GM18858 (cell line): ENCODE measurements around the gene EPHB4.
"Not testable (repeated sequence)": the region's sequence is repeated elsewhere in the genome, so short reads cannot be mapped to it uniquely, and the experiment has no call there.

Source experiments
- ATAC-seq: cut with Tn5 transposase; IDR thresholded peaks from one replicate; pipeline ENCODE4 v1.9.1; 2021; ENCODE audit not compliant: unreplicated experiment

The EPHB4 gene

GRCh38 chr7:100827330-100828226 lies at the start of gene EPHB4:
EPHB4 (minus strand) TSS chr7:100827523; CDS start chr7:100827030, 493 bp downstream.
- ATAC-seq: no peak

DNA sequence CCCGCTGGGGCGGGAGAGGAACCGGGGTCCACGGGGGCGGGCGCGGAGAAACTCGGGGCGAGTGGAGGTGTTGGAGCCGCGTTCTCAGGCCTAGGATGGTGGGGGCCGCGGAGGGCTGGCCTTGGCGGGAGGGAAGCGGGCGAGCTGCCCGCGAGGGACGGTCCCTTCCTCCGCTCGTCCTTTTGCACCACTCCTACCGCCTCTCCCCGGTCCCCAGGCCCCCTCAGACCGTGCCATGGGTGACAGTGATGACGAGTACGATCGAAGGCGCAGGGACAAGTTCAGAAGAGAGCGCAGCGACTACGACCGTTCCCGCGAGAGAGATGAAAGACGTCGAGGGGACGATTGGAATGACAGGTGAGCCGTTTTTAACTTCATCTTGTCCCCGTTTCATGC lies 48.0 kb upstream of the EPHB4 start:
- ATAC-seq: peak; percentile 17

DNA sequence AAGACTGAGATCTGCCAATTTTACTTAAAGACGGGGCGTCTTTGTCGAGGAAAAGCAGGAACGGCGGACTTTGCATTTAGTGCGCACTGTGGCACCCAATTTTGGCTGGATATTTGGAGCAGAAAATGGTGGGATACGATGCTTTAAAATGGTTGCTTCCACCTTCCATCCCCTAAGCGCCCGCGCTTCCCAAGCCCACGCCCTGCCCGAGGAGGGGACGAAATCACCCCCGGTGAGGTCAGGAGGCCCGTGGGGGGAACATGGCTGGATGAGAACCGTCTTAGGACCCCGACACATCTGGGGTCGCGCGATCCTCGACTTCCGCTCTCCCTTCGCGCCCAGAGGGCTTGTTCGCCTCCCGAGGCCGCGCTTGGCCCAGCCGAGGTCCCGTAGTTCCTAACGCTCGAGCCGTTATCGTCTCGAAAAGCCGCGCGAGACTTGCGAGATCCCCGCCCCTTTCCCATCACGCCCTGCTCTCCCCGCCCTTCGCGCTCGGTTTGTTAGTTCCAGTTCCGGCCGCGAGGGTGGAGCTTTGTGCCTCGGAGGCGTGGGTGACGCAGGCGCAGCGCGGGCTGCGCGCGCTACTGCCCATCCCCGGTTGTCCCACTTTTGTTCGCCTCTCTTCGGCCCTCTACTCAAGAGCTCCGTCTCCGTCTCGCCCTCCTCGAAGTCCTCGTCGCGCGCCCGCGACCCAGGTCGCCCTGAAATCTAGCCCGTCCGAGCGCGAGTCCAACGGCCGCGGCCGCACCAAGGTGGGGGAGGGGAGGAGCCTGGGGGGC lies 47.4 kb upstream of the EPHB4 start, which contains the start of gene SRRT:
SRRT (plus strand) TSS at position 527 of the 779 bp plus-strand sequence. CDS start 488 bp downstream, outside the sequence.
- peak; percentile 68 for ATAC-seq

- ATAC-seq: no peak
Measured at GRCh38 chr7:100874300-100874576, 46.9 kb upstream of the EPHB4 start.

DNA sequence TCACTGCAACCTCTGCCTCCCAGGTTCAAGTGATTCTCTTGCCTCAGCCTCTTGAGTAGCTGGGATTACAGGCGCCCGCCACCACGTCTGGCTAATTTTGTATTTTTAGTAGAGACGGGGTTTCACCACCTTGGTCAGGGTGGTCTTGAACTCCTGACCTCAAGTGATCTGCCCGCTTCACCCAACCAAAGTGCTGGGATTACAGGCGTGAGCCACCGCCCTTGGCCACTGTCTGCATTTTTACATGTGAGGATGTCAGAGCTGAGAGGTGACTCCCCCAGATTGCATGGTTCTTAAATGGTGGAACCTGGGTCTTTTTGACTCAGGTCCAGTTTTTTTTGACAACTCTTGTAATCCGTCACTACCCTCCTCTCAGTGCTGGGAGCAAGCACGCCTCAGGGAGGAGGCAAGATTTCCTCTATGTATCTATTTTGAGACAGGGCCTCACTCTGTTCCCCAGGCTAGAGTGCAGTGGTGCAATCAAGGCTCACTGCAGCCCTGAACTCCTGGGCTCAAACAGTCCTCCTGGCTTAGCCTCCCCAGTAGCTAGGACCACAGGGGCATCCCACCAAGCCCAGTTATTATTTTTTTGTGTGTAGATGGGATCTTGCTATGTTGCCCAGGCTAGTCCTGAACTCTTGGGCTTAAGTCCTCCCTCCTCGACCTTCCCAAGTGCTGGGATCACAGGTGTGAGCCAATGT lies 46.4 kb upstream of the EPHB4 start:
- ATAC-seq: no peak

- no peak for ATAC-seq
Measured at GRCh38 chr7:100867776-100868485, 40.6 kb upstream of the EPHB4 start.

- ATAC-seq: no peak
Measured at GRCh38 chr7:100867040-100867775, 39.9 kb upstream of the EPHB4 start, which contains the start of gene TRIP6. TRIP6 (plus strand) TSS chr7:100867387; CDS start chr7:100867498, 111 bp downstream.

- no peak for ATAC-seq
Measured at GRCh38 chr7:100866729-100867039, 39.4 kb upstream of the EPHB4 start.

- ATAC-seq: no peak
Measured at GRCh38 chr7:100865938-100866728, 38.8 kb upstream of the EPHB4 start.

DNA sequence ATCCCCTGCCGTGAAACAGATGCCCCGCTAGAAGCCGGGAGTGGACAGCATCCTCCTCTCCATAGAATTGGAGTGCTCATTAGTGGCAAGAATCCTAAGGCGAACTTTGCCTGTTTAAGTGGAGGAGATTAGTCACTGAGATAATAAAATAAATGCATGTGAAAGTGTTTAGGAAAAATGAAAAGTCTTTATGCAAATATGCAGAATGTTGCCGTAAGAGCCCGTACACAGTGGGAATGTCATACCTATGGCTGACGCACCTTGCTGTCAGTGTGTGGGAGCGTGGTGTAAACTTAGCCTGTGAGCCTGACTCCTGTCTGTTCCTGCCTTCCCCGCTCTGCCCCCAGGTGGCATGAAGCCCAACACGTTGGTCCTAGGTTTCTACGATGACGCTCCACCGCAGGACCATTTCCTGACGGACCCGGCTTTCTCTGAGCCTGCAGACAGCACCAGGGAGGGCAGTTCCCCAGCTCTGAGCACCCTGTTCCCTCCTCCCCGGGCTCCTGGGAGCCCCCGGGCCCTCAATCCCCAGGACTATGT lies 38.1 kb upstream of the EPHB4 start:
- no peak for ATAC-seq

DNA sequence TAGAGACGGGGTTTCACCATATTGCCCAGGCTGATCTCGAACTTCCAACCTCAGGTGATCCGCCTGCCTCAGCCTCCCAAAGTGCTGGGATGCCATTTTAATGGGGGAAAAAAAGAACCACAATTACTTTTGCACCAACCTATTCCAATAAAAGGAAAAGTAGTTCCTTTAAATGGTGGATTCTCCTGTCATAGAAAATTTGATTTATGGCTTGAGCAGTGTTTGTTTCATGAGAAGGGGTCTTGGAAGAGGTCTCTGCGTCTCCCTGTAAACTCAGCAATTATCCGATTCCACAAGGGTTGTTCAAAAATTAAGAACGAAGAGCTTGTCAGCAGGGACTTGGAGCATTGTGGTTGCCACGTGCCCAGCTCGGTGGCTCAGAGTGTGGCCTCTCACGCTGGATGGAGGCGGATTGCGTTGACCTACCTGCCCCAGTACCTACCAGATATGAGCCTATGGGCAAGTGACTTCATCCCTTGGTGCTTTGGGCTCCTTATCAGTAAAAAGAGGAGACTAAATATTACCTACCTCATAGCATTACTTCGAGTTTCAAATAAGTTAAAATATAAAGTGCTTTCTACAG lies 37.0 kb upstream of the EPHB4 start:
- no peak for ATAC-seq

DNA sequence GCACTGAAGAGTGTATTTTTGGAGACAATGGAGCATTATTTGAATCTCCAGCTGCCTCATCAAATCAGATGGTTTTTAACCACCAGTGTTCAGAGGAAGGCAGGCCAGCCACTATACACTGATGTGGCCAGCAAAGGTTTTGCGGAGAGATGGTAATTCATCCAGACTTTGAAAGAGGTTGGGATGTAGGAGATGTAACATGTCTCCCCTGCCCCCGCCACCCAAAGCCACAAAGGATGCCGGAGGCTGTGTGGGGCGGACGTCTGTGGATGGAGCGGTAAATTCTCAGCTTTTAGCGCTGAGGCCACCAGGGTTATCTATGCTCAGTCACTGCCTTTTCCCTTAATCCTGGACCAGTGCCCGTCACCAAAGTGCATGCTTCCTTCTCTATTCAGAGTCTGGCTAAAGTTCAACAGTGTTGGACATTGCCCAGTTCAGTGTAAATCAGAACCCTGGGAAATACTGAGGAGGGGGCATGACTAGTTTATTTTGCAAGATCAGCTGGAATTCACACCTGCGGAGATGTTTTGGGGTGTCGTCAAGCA lies 36.2 kb upstream of the EPHB4 start:
- no peak for ATAC-seq

- ATAC-seq: no peak
Measured at GRCh38 chr7:100861616-100861985, 34.3 kb upstream of the EPHB4 start.

DNA sequence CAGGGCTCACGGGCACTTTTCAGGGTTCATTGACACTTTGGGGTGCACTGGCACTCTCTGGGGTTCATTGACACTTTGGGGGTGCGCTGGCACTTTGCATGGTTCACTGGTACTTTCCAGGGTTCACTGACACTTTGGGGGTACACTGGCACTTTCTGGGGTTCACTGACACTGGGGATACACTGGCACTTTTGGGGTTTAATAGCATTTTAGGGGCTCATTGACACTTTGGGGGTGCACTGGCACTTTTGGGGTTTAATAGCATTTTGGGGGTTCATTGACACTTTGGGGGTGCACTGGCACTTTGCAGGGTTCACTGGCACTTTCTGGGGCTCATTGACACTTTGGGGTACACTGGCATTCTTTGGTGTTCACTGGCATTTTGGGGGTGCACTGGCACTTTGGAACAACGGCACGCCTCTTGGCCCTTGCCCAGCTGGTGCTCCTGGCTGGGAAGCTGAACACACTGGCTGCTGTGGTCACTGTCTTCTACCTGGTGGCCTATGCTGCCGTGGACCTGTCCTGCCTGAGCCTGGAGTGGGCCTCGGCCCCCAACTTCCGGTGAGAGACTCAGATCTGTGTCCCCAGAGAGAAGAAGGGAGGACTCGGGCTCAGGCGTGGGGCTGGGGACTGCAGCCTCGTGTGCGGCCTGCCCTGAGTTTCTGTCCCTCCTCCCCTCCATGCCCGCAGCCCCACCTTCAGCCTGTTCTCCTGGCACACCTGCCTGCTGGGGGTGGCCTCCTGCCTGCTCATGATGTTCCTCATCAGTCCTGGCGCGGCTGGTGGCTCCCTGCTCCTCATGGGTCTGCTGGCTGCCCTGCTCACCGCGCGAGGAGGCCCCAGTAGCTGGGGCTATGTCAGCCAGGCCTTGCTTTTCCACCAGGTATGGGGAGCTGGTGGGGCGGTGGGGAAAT lies 33.6 kb upstream of the EPHB4 start:
- no peak for ATAC-seq

- ATAC-seq: no peak
Measured at GRCh38 chr7:100859856-100860255, 32.5 kb upstream of the EPHB4 start.

DNA sequence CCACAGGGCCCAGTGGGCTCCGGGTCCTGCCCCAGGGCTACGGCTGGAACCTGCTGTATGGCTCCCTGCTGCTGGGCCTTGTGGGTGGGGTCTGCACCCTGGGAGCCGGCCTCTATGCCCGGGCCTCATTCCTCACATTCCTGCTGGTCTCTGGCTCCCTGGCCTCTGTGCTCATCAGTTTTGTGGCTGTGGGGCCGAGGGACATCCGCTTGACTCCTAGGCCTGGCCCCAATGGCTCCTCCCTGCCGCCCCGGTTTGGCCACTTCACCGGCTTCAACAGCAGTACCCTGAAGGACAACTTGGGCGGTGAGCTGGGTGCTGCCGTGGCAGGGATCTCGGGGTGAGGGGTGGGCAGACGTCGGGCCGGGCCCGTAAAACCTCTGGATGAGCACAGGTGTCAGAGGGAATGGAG lies 29.6 kb upstream of the EPHB4 start:
- no peak for ATAC-seq

GRCh38 chr7:100855515-100855914 lies 28.2 kb upstream of the EPHB4 start:
- no peak for ATAC-seq

DNA sequence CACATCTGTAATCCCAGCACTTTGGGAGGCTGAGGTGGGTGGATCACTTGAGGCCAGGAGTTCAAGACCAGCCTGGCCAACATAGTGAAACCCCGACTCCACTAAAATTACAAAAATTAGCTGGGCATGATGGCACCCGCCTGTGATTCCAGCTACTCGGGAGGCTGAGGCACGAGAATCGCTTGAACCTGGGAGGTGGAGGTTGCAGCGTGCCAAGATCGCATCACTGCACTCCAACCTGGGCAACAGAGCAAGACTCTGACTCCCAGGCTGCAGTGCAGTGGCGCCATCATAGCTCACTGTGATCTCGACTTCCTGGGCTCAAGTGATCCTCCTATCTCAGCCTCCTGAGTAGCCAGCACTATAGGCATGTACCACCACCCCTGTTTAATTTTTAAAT lies 27.6 kb upstream of the EPHB4 start:
- not testable (repeated sequence) for ATAC-seq
